ENCODE data around the gene MUSTN1.

Gene MUSTN1

GRCh38 chr3:52817221-52817620 lies 17.6 kb downstream of the MUSTN1 start:
- no peak for DNase-seq (ENCODE audit: low read depth, low spot score)
- H3K4me3 ChIP-seq (ENCODE audit: insufficient read length, low read depth), result no peak overlapping the region
- no peaks in the 10 kb centered on the region for H3K27me3 ChIP-seq (ENCODE audit: insufficient read depth, insufficient read length)
- no peaks in the 10 kb centered on the region for H3K36me3 ChIP-seq (ENCODE audit: insufficient read depth, insufficient read length, low read length)
- no peak overlapping the region for H3K9ac ChIP-seq (ENCODE audit: insufficient read length, low read depth)
- peaks cover 30% of the 10 kb centered on the region for H3K4me1 ChIP-seq (ENCODE audit: insufficient read depth, insufficient read length)
- no peaks in the 10 kb centered on the region for H3K9me3 ChIP-seq (ENCODE audit: insufficient read depth, low read length)
- TF ChIP-seq YY1 (IDR thresholded peaks at IDR 0.05; ENCODE audit: insufficient read depth, insufficient read length) (no peak), SUZ12 (IDR thresholded peaks at IDR 0.05; ENCODE audit: extremely low read depth, insufficient read depth, insufficient read length) (no peak), ZNF274 (IDR thresholded peaks at IDR 0.05; ENCODE audit: low read depth, low read length) (no peak)

- Histone ChIP-seq H3K4me1 (ENCODE audit: insufficient read depth, insufficient read length) (peaks cover 30% of the 10 kb centered on the region), H3K36me3 (ENCODE audit: insufficient read depth, insufficient read length, low read length) (no peaks in the 10 kb centered on the region), H3K27me3 (ENCODE audit: insufficient read depth, insufficient read length) (no peaks in the 10 kb centered on the region), H3K4me3 (ENCODE audit: insufficient read length, low read depth) (no peak overlapping the region), H3K9ac (ENCODE audit: insufficient read length, low read depth) (no peak overlapping the region), H3K9me3 (ENCODE audit: insufficient read depth, low read length) (no peaks in the 10 kb centered on the region)
- TF ChIP-seq ZNF274 (IDR thresholded peaks at IDR 0.05; ENCODE audit: low read depth, low read length) (no peak), YY1 (IDR thresholded peaks at IDR 0.05; ENCODE audit: insufficient read depth, insufficient read length) (no peak), SUZ12 (IDR thresholded peaks at IDR 0.05; ENCODE audit: extremely low read depth, insufficient read depth, insufficient read length) (no peak)
- DNase-seq (ENCODE audit: low read depth, low spot score), result no peak
These were observed 18.2 kb downstream of the MUSTN1 start for GRCh38 chr3:52816654-52817053.

- no peak for TF ChIP-seq ZNF274 (IDR thresholded peaks at IDR 0.05; ENCODE audit: low read depth, low read length)
- no peak for TF ChIP-seq SUZ12 (IDR thresholded peaks at IDR 0.05; ENCODE audit: extremely low read depth, insufficient read depth, insufficient read length)
- no peak for TF ChIP-seq YY1 (IDR thresholded peaks at IDR 0.05; ENCODE audit: insufficient read depth, insufficient read length)
- H3K36me3 ChIP-seq (ENCODE audit: insufficient read depth, insufficient read length, low read length), result no peaks in the 10 kb centered on the region
- H3K4me3 ChIP-seq (ENCODE audit: insufficient read length, low read depth), result no peak overlapping the region
- H3K4me1 ChIP-seq (ENCODE audit: insufficient read depth, insufficient read length), result peaks cover 30% of the 10 kb centered on the region
- no peak for DNase-seq (ENCODE audit: low read depth, low spot score)
- no peaks in the 10 kb centered on the region for H3K27me3 ChIP-seq (ENCODE audit: insufficient read depth, insufficient read length)
- no peak overlapping the region for H3K9ac ChIP-seq (ENCODE audit: insufficient read length, low read depth)
- H3K9me3 ChIP-seq (ENCODE audit: insufficient read depth, low read length), result no peaks in the 10 kb centered on the region
These were observed 18.6 kb downstream of the MUSTN1 start for GRCh38 chr3:52816199-52816598.

- Histone ChIP-seq H3K36me3 (ENCODE audit: insufficient read depth, insufficient read length, low read length) (no peaks in the 10 kb centered on the region), H3K9ac (ENCODE audit: insufficient read length, low read depth) (no peak overlapping the region), H3K4me1 (ENCODE audit: insufficient read depth, insufficient read length) (peaks cover 14% of the 10 kb centered on the region), H3K27me3 (ENCODE audit: insufficient read depth, insufficient read length) (no peaks in the 10 kb centered on the region), H3K4me3 (ENCODE audit: insufficient read length, low read depth) (no peak overlapping the region), H3K9me3 (ENCODE audit: insufficient read depth, low read length) (no peaks in the 10 kb centered on the region)
- no peak for DNase-seq (ENCODE audit: low read depth, low spot score)
- TF ChIP-seq ZNF274 (IDR thresholded peaks at IDR 0.05; ENCODE audit: low read depth, low read length) (no peak), YY1 (IDR thresholded peaks at IDR 0.05; ENCODE audit: insufficient read depth, insufficient read length) (no peak), SUZ12 (IDR thresholded peaks at IDR 0.05; ENCODE audit: extremely low read depth, insufficient read depth, insufficient read length) (no peak)
These were observed 21.0 kb downstream of the MUSTN1 start for GRCh38 chr3:52813810-52814209.

GRCh38 chr3:52811452-52812011 lies 23.3 kb downstream of the MUSTN1 start:
- no peak for TF ChIP-seq YY1 (IDR thresholded peaks at IDR 0.05; ENCODE audit: insufficient read depth, insufficient read length)
- no peak for TF ChIP-seq ZNF274 (IDR thresholded peaks at IDR 0.05; ENCODE audit: low read depth, low read length)
- no peak for TF ChIP-seq SUZ12 (IDR thresholded peaks at IDR 0.05; ENCODE audit: extremely low read depth, insufficient read depth, insufficient read length)
- no peak for DNase-seq (ENCODE audit: low read depth, low spot score)
- H3K4me1 ChIP-seq (ENCODE audit: insufficient read depth, insufficient read length), result no peaks in the 10 kb centered on the region
- no peaks in the 10 kb centered on the region for H3K36me3 ChIP-seq (ENCODE audit: insufficient read depth, insufficient read length, low read length)
- peaks cover 4% of the 10 kb centered on the region for H3K27me3 ChIP-seq (ENCODE audit: insufficient read depth, insufficient read length)
- H3K9me3 ChIP-seq (ENCODE audit: insufficient read depth, low read length), result no peaks in the 10 kb centered on the region
- no peak overlapping the region for H3K9ac ChIP-seq (ENCODE audit: insufficient read length, low read depth)
- H3K4me3 ChIP-seq (ENCODE audit: insufficient read length, low read depth), result no peak overlapping the region

- H3K4me1 ChIP-seq (ENCODE audit: insufficient read depth, insufficient read length), result no peaks in the 10 kb centered on the region
- TF ChIP-seq ZNF274 (IDR thresholded peaks at IDR 0.05; ENCODE audit: low read depth, low read length) (no peak), SUZ12 (IDR thresholded peaks at IDR 0.05; ENCODE audit: extremely low read depth, insufficient read depth, insufficient read length) (no peak), YY1 (IDR thresholded peaks at IDR 0.05; ENCODE audit: insufficient read depth, insufficient read length) (no peak)
- no peak overlapping the region for H3K4me3 ChIP-seq (ENCODE audit: insufficient read length, low read depth)
- H3K9ac ChIP-seq (ENCODE audit: insufficient read length, low read depth), result no peak overlapping the region
- H3K27me3 ChIP-seq (ENCODE audit: insufficient read depth, insufficient read length), result peaks cover 4% of the 10 kb centered on the region
- DNase-seq (ENCODE audit: low read depth, low spot score), result no peak
- no peaks in the 10 kb centered on the region for H3K9me3 ChIP-seq (ENCODE audit: insufficient read depth, low read length)
- no peaks in the 10 kb centered on the region for H3K36me3 ChIP-seq (ENCODE audit: insufficient read depth, insufficient read length, low read length)
These were observed 23.9 kb downstream of the MUSTN1 start for GRCh38 chr3:52810923-52811322.

- no peak for DNase-seq (ENCODE audit: low read depth, low spot score)
- Histone ChIP-seq H3K4me1 (ENCODE audit: insufficient read depth, insufficient read length) (peaks cover 3% of the 10 kb centered on the region), H3K27me3 (ENCODE audit: insufficient read depth, insufficient read length) (peaks cover 4% of the 10 kb centered on the region), H3K36me3 (ENCODE audit: insufficient read depth, insufficient read length, low read length) (no peaks in the 10 kb centered on the region), H3K4me3 (ENCODE audit: insufficient read length, low read depth) (no peak overlapping the region), H3K9me3 (ENCODE audit: insufficient read depth, low read length) (no peaks in the 10 kb centered on the region), H3K9ac (ENCODE audit: insufficient read length, low read depth) (no peak overlapping the region)
- no peak for TF ChIP-seq SUZ12 (IDR thresholded peaks at IDR 0.05; ENCODE audit: extremely low read depth, insufficient read depth, insufficient read length)
- TF ChIP-seq ZNF274 (IDR thresholded peaks at IDR 0.05; ENCODE audit: low read depth, low read length), result no peak
- TF ChIP-seq YY1 (IDR thresholded peaks at IDR 0.05; ENCODE audit: insufficient read depth, insufficient read length), result no peak
These were observed 25.0 kb downstream of the MUSTN1 start for GRCh38 chr3:52809662-52810377.

Measured in NT2/D1 (cell line).